Measurements from ENCODE around the gene CUEDC2.

CUEDC2 gene

GRCh38 chr10:102413806-102414561 is 18.4 kb downstream of the CUEDC2 start:
- intact Hi-C loops (cut with DNase I): no loop called here

GRCh38 chr10:102413053-102413705 is 19.2 kb downstream of the CUEDC2 start:
- intact Hi-C loops (cut with DNase I): no loop called here
- DNase-seq: peak in 4 of 10 donors; percentile 47 to 92 (median 89)

More at GRCh38 chr10:102413806-102414561, 18.4 kb downstream of the CUEDC2 start:
- peak in 3 of 10 donors; percentile 61 to 79 (median 71) for DNase-seq

GRCh38 chr10:102412293-102412692 is 20.1 kb downstream of the CUEDC2 start:
- intact Hi-C loops (cut with DNase I): no loop called here
- peak in 2 of 10 donors; percentile 35 to 57 for DNase-seq

GRCh38 chr10:102411341-102412255 is 20.8 kb downstream of the CUEDC2 start:
- intact Hi-C loops (cut with DNase I): no loop called here
- peak in 2 of 10 donors; percentile 41 to 59 for DNase-seq

GRCh38 chr10:102410429-102411073 is 21.8 kb downstream of the CUEDC2 start:
- intact Hi-C loops (cut with DNase I): no loop called here
- peak in 9 of 10 donors; percentile 48 to 94 (median 71) for DNase-seq

GRCh38 chr10:102409604-102410428 is 22.6 kb downstream of the CUEDC2 start:
- DNase-seq: peak in 2 of 10 donors; percentile 66 to 81

GRCh38 chr10:102408728-102409603 is 23.4 kb downstream of the CUEDC2 start:
- intact Hi-C loops (cut with DNase I): no loop called here
- DNase-seq: peak in 9 of 10 donors; percentile 58 to 97 (median 82)

More at GRCh38 chr10:102409604-102410428, 22.6 kb downstream of the CUEDC2 start:
- intact Hi-C loops (cut with DNase I): no loop called here

GRCh38 chr10:102408131-102408727 is 24.1 kb downstream of the CUEDC2 start:
- peak in 6 of 10 donors; percentile 45 to 94 (median 78) for DNase-seq

GRCh38 chr10:102407425-102408130 is 24.8 kb downstream of the CUEDC2 start:
- DNase-seq: peak in 3 of 10 donors; percentile 19 to 56 (median 51)
- intact Hi-C loops (cut with DNase I): no loop called here

More at GRCh38 chr10:102408131-102408727, 24.1 kb downstream of the CUEDC2 start:
- intact Hi-C loops (cut with DNase I): no loop called here

- peak in 2 of 10 donors; percentile 12 to 14 for DNase-seq
- intact Hi-C loops (cut with DNase I): no loop called here
These were observed 25.6 kb downstream of the CUEDC2 start for GRCh38 chr10:102406815-102407214.

- DNase-seq: peak in 2 of 10 donors; percentile 29 to 57
- intact Hi-C loops (cut with DNase I): no loop called here
These were observed 26.7 kb downstream of the CUEDC2 start for GRCh38 chr10:102405632-102406031.

GRCh38 chr10:102405108-102405571 is 27.2 kb downstream of the CUEDC2 start:
- peak in 2 of 10 donors; percentile 77 to 79 for DNase-seq
- intact Hi-C loops (cut with DNase I): no loop called here

- DNase-seq: peak in 1 of 10 donors; percentile 76
- intact Hi-C loops (cut with DNase I): no loop called here
These were observed 27.8 kb downstream of the CUEDC2 start for GRCh38 chr10:102404361-102405107.

- intact Hi-C loops (cut with DNase I): no loop called here
- DNase-seq: peak in 1 of 10 donors; percentile 69
These were observed 29.3 kb downstream of the CUEDC2 start for GRCh38 chr10:102403115-102403514.

- intact Hi-C loops (cut with DNase I): no loop called here
- DNase-seq: no peak
These were observed 29.9 kb downstream of the CUEDC2 start for GRCh38 chr10:102402512-102402896.

Data from posterior cingulate gyrus (tissue), 11 donors.